H9 (cell line): ENCODE results near the gene TERT. TPM values are rescaled to one million over a fixed set of nuclear protein-coding genes. Genes with fewer than 3 reads are reported as not detected.

ENCODE experiments used
- DNase-seq: peaks from one replicate; pipeline ENCODE4 v3.0.0-alpha.2; 2017
- H2AFZ ChIP-seq: one replicate; pipeline ENCODE4 v1.6.1; 2013; ENCODE audit warnings: mild to moderate bottlenecking, low read length, control low read depth, moderate library complexity
- H2AK5ac ChIP-seq: 2 replicates; pipeline ENCODE4 v1.6.1; 2013; ENCODE audit warnings: low read length, control low read depth, mixed read lengths; ENCODE audit not compliant: insufficient read length
- H2BK120ac ChIP-seq: one replicate; pipeline ENCODE4 v1.6.1; 2013; ENCODE audit warnings: low read depth, mild to moderate bottlenecking, low read length, control low read depth, inconsistent platforms; ENCODE audit not compliant: poor library complexity, severe bottlenecking
- H2BK12ac ChIP-seq: 2 replicates; pipeline ENCODE4 v1.6.1; 2013; ENCODE audit warnings: low read length, control low read depth, mixed read lengths, low read depth; ENCODE audit not compliant: insufficient read length
- H2BK15ac ChIP-seq: 2 replicates; pipeline ENCODE4 v1.6.1; 2013; ENCODE audit warnings: low read depth, low read length, control low read depth
- H2BK20ac ChIP-seq: one replicate; pipeline ENCODE4 v1.6.1; 2013; ENCODE audit warnings: low read depth, mild to moderate bottlenecking, low read length, control low read depth, inconsistent platforms; ENCODE audit not compliant: poor library complexity, severe bottlenecking
- H2BK5ac ChIP-seq: 2 replicates; pipeline ENCODE4 v1.6.1; 2013; ENCODE audit warnings: low read length, control low read depth, mixed read lengths; ENCODE audit not compliant: insufficient read length
- H3K14ac ChIP-seq: 2 replicates; pipeline ENCODE4 v1.6.1; 2013; ENCODE audit warnings: low read length, control low read depth; ENCODE audit not compliant: insufficient read depth
- H3K18ac ChIP-seq: 2 replicates; pipeline ENCODE4 v1.6.1; 2013; ENCODE audit warnings: low read depth, mild to moderate bottlenecking, mixed read lengths, low read length, control low read depth; ENCODE audit not compliant: insufficient read length
- H3K23ac ChIP-seq: 2 replicates; pipeline ENCODE4 v1.6.1; 2013; ENCODE audit warnings: low read length, control low read depth, mixed read lengths, low read depth; ENCODE audit not compliant: insufficient read length
- H3K23me2 ChIP-seq: 2 replicates; pipeline ENCODE4 v1.6.1; 2013; ENCODE audit warnings: low read depth, mild to moderate bottlenecking, mixed read lengths, low read length, control low read depth; ENCODE audit not compliant: insufficient read length, poor library complexity, severe bottlenecking
- H3K27ac ChIP-seq: 2 replicates; pipeline ENCODE4 v1.5.1; 2013; ENCODE audit warnings: low read length, control low read depth, mixed read lengths, low read depth; ENCODE audit not compliant: insufficient read length
- H3K27me3 ChIP-seq: 2 replicates; pipeline ENCODE4 v1.6.1; 2013; ENCODE audit warnings: low read length, control low read depth, inconsistent platforms; ENCODE audit not compliant: insufficient read depth
- H3K4ac ChIP-seq: 2 replicates; pipeline ENCODE4 v1.6.1; 2013; ENCODE audit warnings: low read depth, mild to moderate bottlenecking, control low read depth, inconsistent platforms, low read length, moderate library complexity
- H3K4me1 ChIP-seq: 2 replicates; pipeline ENCODE4 v1.6.1; 2013; ENCODE audit warnings: low read length, control low read depth, inconsistent platforms; ENCODE audit not compliant: insufficient read depth
- H3K4me2 ChIP-seq: 2 replicates; pipeline ENCODE4 v1.6.1; 2013; ENCODE audit warnings: low read length, control low read depth, mixed read lengths; ENCODE audit not compliant: insufficient read length, insufficient read depth
- H3K56ac ChIP-seq: 2 replicates; pipeline ENCODE4 v1.6.1; 2013; ENCODE audit warnings: low read depth, mild to moderate bottlenecking, mixed read lengths, low read length, control low read depth; ENCODE audit not compliant: insufficient read length
- H3K79me1 ChIP-seq: 2 replicates; pipeline ENCODE4 v1.6.1; 2013; ENCODE audit warnings: low read depth, mild to moderate bottlenecking, moderate library complexity, low read length, control low read depth, inconsistent platforms; ENCODE audit not compliant: insufficient read depth, poor library complexity, severe bottlenecking
- H3K79me2 ChIP-seq: 2 replicates; pipeline ENCODE4 v1.6.1; 2013; ENCODE audit warnings: low read length, control low read depth, inconsistent platforms; ENCODE audit not compliant: insufficient read depth
- H3K9ac ChIP-seq: 2 replicates; pipeline ENCODE4 v1.6.1; 2013; ENCODE audit warnings: low read length, control low read depth, mixed read lengths; ENCODE audit not compliant: insufficient read length; ENCODE audit errors: extremely low read depth
- H3K9me3 ChIP-seq: one replicate; pipeline ENCODE4 v1.6.1; 2013; ENCODE audit warnings: low read depth, low read length, inconsistent platforms; ENCODE audit not compliant: control insufficient read depth
- H3T11ph ChIP-seq: one replicate; pipeline ENCODE4 v1.6.1; 2013; ENCODE audit warnings: mild to moderate bottlenecking, low read length, control low read depth, inconsistent platforms
- H4K20me1 ChIP-seq: one replicate; pipeline ENCODE4 v1.6.1; 2013; ENCODE audit not compliant: control insufficient read depth, insufficient read length, insufficient read depth
- H4K5ac ChIP-seq: 2 replicates; pipeline ENCODE4 v1.6.1; 2013; ENCODE audit warnings: low read depth, mild to moderate bottlenecking, mixed read lengths, low read length, control low read depth; ENCODE audit not compliant: insufficient read length
- H4K8ac ChIP-seq: replicated peaks from 2 replicates; pipeline ENCODE4 v1.6.1; 2013; ENCODE audit warnings: low read length, control low read depth, mixed read lengths, low read depth; ENCODE audit not compliant: insufficient read length
- H4K91ac ChIP-seq: 2 replicates; pipeline ENCODE4 v1.6.1; 2013; ENCODE audit warnings: low read depth, mild to moderate bottlenecking, moderate library complexity, mixed read lengths, low read length, control low read depth; ENCODE audit not compliant: insufficient read length
- H3K27ac Mint-ChIP-seq, 3 experiments: 2 replicates in 2 of 3; 3 replicates in 1 of 3; pipeline ENCODE4 v1.8.0; 2020 to 2021; ENCODE audit warnings: mixed read lengths in 3 of 3, mild to moderate bottlenecking in 1 of 3, moderate library complexity in 1 of 3
- H3K27me3 Mint-ChIP-seq: 2 replicates; pipeline ENCODE4 v1.8.0; 2021; ENCODE audit warnings: low read depth, mild to moderate bottlenecking, moderate library complexity, mixed read lengths
- H3K36me3 Mint-ChIP-seq, 3 experiments: 2 replicates in 2 of 3; 3 replicates in 1 of 3; pipeline ENCODE4 v1.8.0; 2020 to 2021; ENCODE audit warnings: low read depth in 3 of 3, mixed read lengths in 3 of 3; ENCODE audit not compliant: insufficient read depth in 1 of 3
- H3K4me1 Mint-ChIP-seq, 2 experiments: 2 replicates each; pipeline ENCODE4 v1.8.0; 2020; ENCODE audit warnings: mixed read lengths in 2 of 2
- H3K4me3 Mint-ChIP-seq, 2 experiments: 2 replicates in 1 of 2; 3 replicates in 1 of 2; pipeline ENCODE4 v1.8.0; 2020 to 2021; ENCODE audit warnings: mild to moderate bottlenecking in 2 of 2, mixed read lengths in 2 of 2, moderate library complexity in 1 of 2
- H3K9me3 Mint-ChIP-seq, 2 experiments: 2 replicates in 1 of 2; 3 replicates in 1 of 2; pipeline ENCODE4 v1.8.0; 2020; ENCODE audit warnings: mild to moderate bottlenecking in 2 of 2, mixed read lengths in 2 of 2, moderate library complexity in 1 of 2
- CTCF ChIP-seq: fragments of 200-600 bp; sonication (generic); conservative IDR thresholded peaks from 3 replicates; pipeline ENCODE4 v1.8.0; 2021; ENCODE audit warnings: antibody characterized with exemption, mild to moderate bottlenecking
- WGBS: extraction: QIAGEN DNeasy Blood & Tissue Kit; methylation state at CpG from one replicate; pipeline ENCODE4 v1.1.7; 2013; ENCODE audit warnings: missing lambda C conversion rate, low lambda C conversion rate, mixed read lengths; ENCODE audit not compliant: insufficient read length; ENCODE audit errors: extremely low coverage; 5-methylcytosine and 5-hydroxymethylcytosine counted together
- total RNA-seq: library from RNA; stranded (reverse); gene quantifications from 2 replicates; pipeline ENCODE4 v1.2.1, GENCODE V29; 2021

The TERT gene
- total RNA-seq, 1 experiment from 2014 or later = 15.5 TPM

DNA sequence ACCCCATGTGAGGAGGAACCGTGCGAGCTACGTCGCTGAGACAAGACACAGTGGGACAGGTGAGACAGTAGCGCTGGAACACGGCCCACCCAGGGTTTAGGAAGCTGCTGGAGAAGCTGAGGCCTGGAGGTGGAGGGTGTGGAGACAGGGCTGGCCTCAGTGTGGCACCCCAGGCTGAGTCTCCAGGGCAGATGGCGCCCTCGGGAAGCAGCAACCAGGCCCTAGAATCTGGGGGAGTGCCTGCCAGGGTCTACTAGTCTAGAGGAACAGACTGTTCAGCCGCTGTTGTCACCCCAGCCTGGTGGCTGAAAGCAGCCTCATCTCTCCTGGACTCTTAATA, 4.6 kb upstream of the TERT start:
- no peak overlapping the region for H3K27ac Mint-ChIP-seq
- Histone ChIP-seq H3T11ph (no peak overlapping the region), H2BK5ac (no peak overlapping the region), H2BK120ac (no peak overlapping the region), H4K20me1 (no peaks in the 10 kb centered on the region), H4K8ac (no peak overlapping the region), H2AK5ac (no peak overlapping the region), H3K23ac (no peak overlapping the region), H3K27me3 (no peaks in the 10 kb centered on the region), H3K79me2 (no peaks in the 10 kb centered on the region), H3K4me2 (no peak overlapping the region), H3K4ac (no peak overlapping the region), H2AFZ (no peak overlapping the region), H3K9me3 (no peaks in the 10 kb centered on the region), H3K79me1 (no peaks in the 10 kb centered on the region), H3K23me2 (peaks cover 7% of the 10 kb centered on the region), H2BK12ac (no peak overlapping the region), H3K14ac (no peak overlapping the region; the same call in 1 of the 2 replicates), H2BK15ac (no peak overlapping the region), H3K9ac (no peak overlapping the region), H3K56ac (no peak overlapping the region), H2BK20ac (no peak overlapping the region), H4K5ac (no peak overlapping the region), H3K27ac (no peak overlapping the region), H3K18ac (no peak overlapping the region), H3K4me1 (no peaks in the 10 kb centered on the region), H4K91ac (no peak overlapping the region)
- no peaks in the 10 kb centered on the region for H3K4me1 Mint-ChIP-seq
- H3K27me3 Mint-ChIP-seq = peaks cover 30% of the 10 kb centered on the region
- no CpG with 5 or more reads among the region's 9 CpGs for WGBS
- peak; percentile 22 for DNase-seq
- no peaks in the 10 kb centered on the region for H3K36me3 Mint-ChIP-seq
- no peak for TF ChIP-seq CTCF
- H3K4me3 Mint-ChIP-seq = no peak overlapping the region
- peaks cover 2 to 3% of the 10 kb centered on the region in 2 experiments; a peak in 2 of 5 replicates for H3K9me3 Mint-ChIP-seq
